Sigmoid colon (tissue), 7 donors: ENCODE measurements around the gene HDAC8. TPM values are rescaled to one million over a fixed set of nuclear protein-coding genes. Genes with fewer than 3 reads are reported as not detected.
"Not testable (repeated sequence)": the region's sequence is repeated elsewhere in the genome, so short reads cannot be mapped to it uniquely, and the experiment has no call there.

ENCODE experiments used
- DNase-seq: peaks from one replicate; pipeline ENCODE4 v3.0.0-alpha.2; 2019
- H3K27ac ChIP-seq, 4 donors: fragments of 200-600 bp; sonication (generic); one replicate each; pipeline ENCODE4 v1.5.1; 2016 to 2019; ENCODE audit warnings: mild to moderate bottlenecking in 1 of 4
- H3K27me3 ChIP-seq, 3 donors: fragments of 200-600 bp; sonication (generic); one replicate each; pipeline ENCODE4 v1.5.1; 2019; ENCODE audit warnings: mild to moderate bottlenecking in 1 of 3
- H3K36me3 ChIP-seq, 4 donors: fragments of 200-600 bp; sonication (generic); one replicate each; pipeline ENCODE4 v1.5.1; 2016 to 2019
- H3K4me1 ChIP-seq, 4 donors: fragments of 200-600 bp; sonication (generic); one replicate each; pipeline ENCODE4 v1.5.1; 2017 to 2019
- H3K4me3 ChIP-seq, 4 donors: fragments of 200-600 bp; sonication (generic); one replicate each; pipeline ENCODE4 v1.5.1; 2017 to 2019; ENCODE audit warnings: mild to moderate bottlenecking in 2 of 4, moderate library complexity in 1 of 4
- H3K9me3 ChIP-seq, 4 donors: fragments of 200-600 bp in 3 of 4; sonication (generic) in 3 of 4; one replicate each; pipeline versions ENCODE4 v1.5.1 to v1.6.1; 2013 to 2019
- EP300 ChIP-seq, 4 donors: sonication (generic); formaldehyde crosslinking; IDR thresholded peaks; one replicate each; pipeline ENCODE4 v1.6.1; 2017; ENCODE audit warnings: antibody characterized with exemption in 4 of 4
- POLR2A ChIP-seq, 2 donors: fragments of 450-650 bp; IDR thresholded peaks; one replicate each; pipeline ENCODE4 v1.6.1; 2016; ENCODE audit warnings: antibody characterized with exemption in 2 of 2, mild to moderate bottlenecking in 2 of 2, moderate library complexity in 2 of 2
- POLR2AphosphoS5 ChIP-seq, 4 donors: sonication (generic); formaldehyde crosslinking; IDR thresholded peaks; one replicate each; pipeline ENCODE4 v1.6.1; 2017; ENCODE audit warnings: antibody characterized with exemption in 4 of 4
- WGBS, 2 donors: extraction: QIAGEN DNeasy Blood & Tissue Kit; methylation state at CpG; one replicate each; pipeline ENCODE4 v1.1.7; 2013; 5-methylcytosine and 5-hydroxymethylcytosine counted together
- intact Hi-C: fragments of 100-400 bp; cut with DNase I; formaldehyde crosslinking; loops from one replicate; pipeline ENCODE4 v1.15.1; 2023
- polyA plus RNA-seq, 3 donors: library from polyadenylated mRNA; stranded (reverse); fragments of 200-250 nt; gene quantifications; one replicate each; pipeline ENCODE4 v1.2.3, GENCODE V29; 2013
- total RNA-seq, 4 donors: library from RNA; depleted of rRNA; stranded (reverse); fragments of >200 nt; gene quantifications; one replicate each; pipeline ENCODE4 v1.1.0, GENCODE V29; 2016
- TF ChIP-seq, protein P1 (sequence below), 4 experiments: fragments of 450-650 bp in 3 of 4; fragments of 200-600 bp in 1 of 4; IDR thresholded peaks; one replicate each; pipeline ENCODE4 v1.5.1; 2016 to 2019; ENCODE audit warnings: antibody characterized with exemption in 4 of 4, mild to moderate bottlenecking in 3 of 4, moderate library complexity in 2 of 4
- donor health status: healthy with polysubstance abuse.
- donor health status: Bipolar disorder and iron deficiency.
- donor health status: healthy.

The HDAC8 gene
- total and polyA plus RNA-seq, 7 donors = 13.2 to 44.0 (median 30.4) TPM

DNA sequence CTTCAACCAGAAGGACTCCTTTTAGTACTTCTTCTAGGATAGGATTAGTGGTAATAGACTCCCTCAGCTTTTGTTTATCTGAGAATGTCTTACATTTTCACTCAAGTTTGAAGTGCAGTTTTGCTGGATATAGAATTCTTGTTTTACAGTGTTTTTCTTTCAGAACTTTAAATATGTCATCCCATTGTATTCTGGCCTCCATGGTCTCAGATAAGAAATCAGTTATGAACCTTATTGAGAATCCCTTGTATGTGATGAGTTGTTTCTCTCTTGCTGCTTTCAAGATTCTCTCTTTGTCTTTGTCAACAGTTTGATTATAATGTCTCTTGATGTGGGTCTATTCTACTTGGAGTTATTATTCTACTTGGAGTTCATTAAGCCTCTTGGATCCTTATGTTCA lies 150.8 kb downstream of the HDAC8 start:
- H3K4me3 ChIP-seq = no peak overlapping the region
- intact Hi-C loops = no loop called here
- TF ChIP-seq POLR2A (IDR thresholded peaks at IDR 0.05) (no peak), POLR2AphosphoS5 (IDR thresholded peaks at IDR 0.05) (no peak), EP300 (IDR thresholded peaks at IDR 0.05) (no peak)
- TF ChIP-seq, protein P1, sequence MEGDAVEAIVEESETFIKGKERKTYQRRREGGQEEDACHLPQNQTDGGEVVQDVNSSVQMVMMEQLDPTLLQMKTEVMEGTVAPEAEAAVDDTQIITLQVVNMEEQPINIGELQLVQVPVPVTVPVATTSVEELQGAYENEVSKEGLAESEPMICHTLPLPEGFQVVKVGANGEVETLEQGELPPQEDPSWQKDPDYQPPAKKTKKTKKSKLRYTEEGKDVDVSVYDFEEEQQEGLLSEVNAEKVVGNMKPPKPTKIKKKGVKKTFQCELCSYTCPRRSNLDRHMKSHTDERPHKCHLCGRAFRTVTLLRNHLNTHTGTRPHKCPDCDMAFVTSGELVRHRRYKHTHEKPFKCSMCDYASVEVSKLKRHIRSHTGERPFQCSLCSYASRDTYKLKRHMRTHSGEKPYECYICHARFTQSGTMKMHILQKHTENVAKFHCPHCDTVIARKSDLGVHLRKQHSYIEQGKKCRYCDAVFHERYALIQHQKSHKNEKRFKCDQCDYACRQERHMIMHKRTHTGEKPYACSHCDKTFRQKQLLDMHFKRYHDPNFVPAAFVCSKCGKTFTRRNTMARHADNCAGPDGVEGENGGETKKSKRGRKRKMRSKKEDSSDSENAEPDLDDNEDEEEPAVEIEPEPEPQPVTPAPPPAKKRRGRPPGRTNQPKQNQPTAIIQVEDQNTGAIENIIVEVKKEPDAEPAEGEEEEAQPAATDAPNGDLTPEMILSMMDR (IDR thresholded peaks at IDR 0.05) = no peak

DNA sequence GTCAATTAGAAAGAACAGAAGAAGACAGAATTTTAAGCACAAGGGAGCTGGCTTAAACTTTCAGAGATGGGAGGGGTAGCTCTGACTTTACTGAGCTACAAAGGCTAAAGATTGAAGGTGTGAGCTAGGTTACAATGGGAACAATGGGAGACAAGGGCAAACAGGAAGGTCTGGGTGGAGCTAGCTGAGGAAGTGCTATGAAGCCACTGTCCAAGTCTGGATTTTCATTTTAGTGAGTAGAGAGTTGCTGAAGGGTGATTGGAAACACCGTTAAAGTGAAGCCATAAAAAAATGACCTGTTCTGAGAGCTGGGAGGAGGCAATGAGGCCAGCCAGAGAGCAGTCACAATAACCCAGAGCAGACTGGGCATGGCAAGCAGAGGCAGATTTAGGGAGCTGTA lies 162.7 kb downstream of the HDAC8 start:
- H3K4me3 ChIP-seq = no peak overlapping the region
- no peak overlapping the region for H3K27ac ChIP-seq
- no peak for DNase-seq
- H3K36me3 ChIP-seq = no peaks in the 10 kb centered on the region
- intact Hi-C loops = no loop called here
- WGBS, 2 donors = 51 to 78% methylated on average over 1 of the region's 1 CpG
- H3K27me3 ChIP-seq = no peaks in the 10 kb centered on the region
- no peaks in the 10 kb centered on the region for H3K9me3 ChIP-seq
- H3K4me1 ChIP-seq = no peaks in the 10 kb centered on the region
- TF ChIP-seq, protein P1 (IDR thresholded peaks at IDR 0.05) = no peak
- no peak for TF ChIP-seq POLR2AphosphoS5 (IDR thresholded peaks at IDR 0.05)
- no peak for TF ChIP-seq POLR2A (IDR thresholded peaks at IDR 0.05)
- no peak for TF ChIP-seq EP300 (IDR thresholded peaks at IDR 0.05)

More for the DNA sequence above, 150.8 kb downstream of the HDAC8 start:
- Histone ChIP-seq H3K4me1 (no peaks in the 10 kb centered on the region), H3K9me3 (no peaks in the 10 kb centered on the region), H3K27ac (no peak overlapping the region), H3K27me3 (no peaks in the 10 kb centered on the region), H3K36me3 (no peaks in the 10 kb centered on the region)
- DNase-seq = no peak

DNA sequence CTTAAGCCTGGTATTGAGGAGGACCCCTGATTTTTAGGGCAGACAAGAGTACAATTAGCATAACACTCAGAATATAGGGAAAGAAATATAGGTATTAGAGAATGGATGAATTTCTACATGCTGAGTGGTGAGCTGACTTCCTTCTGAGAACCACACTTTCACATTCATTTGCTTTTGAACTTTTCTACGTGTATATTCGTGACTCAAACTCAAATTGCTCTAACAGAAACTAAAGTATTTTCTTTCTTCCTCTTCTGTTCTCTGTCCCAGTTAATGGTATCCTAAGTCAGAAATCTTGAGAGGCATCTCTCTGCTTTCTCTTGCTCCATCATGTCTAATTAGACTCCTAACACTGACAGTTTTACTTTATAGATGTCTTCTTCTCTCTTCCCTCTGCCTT lies 163.8 kb downstream of the HDAC8 start:
- Histone ChIP-seq H3K9me3 (no peaks in the 10 kb centered on the region), H3K27ac (no peak overlapping the region), H3K4me1 (no peaks in the 10 kb centered on the region), H3K27me3 (no peaks in the 10 kb centered on the region), H3K4me3 (no peak overlapping the region), H3K36me3 (no peaks in the 10 kb centered on the region)
- DNase-seq = no peak
- no peak for TF ChIP-seq POLR2AphosphoS5 (IDR thresholded peaks at IDR 0.05)
- TF ChIP-seq EP300 (IDR thresholded peaks at IDR 0.05) = no peak
- TF ChIP-seq, protein P1 (IDR thresholded peaks at IDR 0.05) = no peak
- no peak for TF ChIP-seq POLR2A (IDR thresholded peaks at IDR 0.05)
- intact Hi-C loops = no loop called here
- WGBS, 2 donors = 67 to 81% methylated on average over 2 of the region's 2 CpGs

DNA sequence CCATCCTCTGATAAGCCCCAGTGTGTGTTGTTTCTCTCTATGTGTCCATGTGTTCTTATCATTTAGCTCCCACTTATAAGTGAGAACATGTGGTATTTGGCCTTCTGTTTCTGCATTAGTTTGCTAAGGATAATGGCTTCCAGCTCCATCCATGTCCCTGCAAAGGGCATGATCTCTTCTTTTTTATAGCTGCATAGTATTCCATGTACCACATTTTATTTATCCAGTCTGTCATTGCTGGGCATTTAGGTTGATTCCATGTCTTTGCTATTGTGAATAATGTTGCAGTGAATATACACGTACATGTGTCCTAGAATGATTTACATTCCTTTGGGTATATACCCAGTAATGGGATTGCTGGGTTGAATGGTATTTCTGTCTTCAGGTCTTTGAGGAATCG lies 167.5 kb downstream of the HDAC8 start:
- H3K9me3 ChIP-seq, H3K4me1 ChIP-seq, H3K4me3 ChIP-seq, intact Hi-C loops, DNase-seq, H3K27me3 ChIP-seq, H3K36me3 ChIP-seq, H3K27ac ChIP-seq: not testable (repeated sequence)
- WGBS, 2 donors = 92 to 97% methylated on average over 2 of the region's 2 CpGs

DNA sequence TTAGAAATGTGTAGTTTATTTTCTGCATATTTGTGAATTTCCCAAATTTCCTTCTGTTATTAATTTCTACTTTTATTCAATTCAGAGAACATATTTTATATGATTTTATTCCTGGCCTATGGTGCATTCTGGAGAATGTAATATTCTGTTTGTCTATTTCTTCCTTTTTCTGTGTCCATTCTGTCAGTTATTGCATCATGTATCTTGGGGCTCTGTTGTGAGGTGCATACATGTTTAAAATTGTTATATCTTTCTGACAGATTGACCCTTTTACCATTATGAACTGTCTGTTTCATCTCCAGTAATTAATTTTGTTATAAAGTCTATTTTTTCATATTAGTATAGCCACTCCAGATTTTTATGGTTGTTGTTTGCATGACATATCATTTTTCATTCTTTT lies 170.0 kb downstream of the HDAC8 start:
- Histone ChIP-seq H3K4me1 (no peaks in the 10 kb centered on the region), H3K36me3 (no peaks in the 10 kb centered on the region), H3K27me3 (no peaks in the 10 kb centered on the region), H3K4me3 (no peak overlapping the region), H3K9me3 (no peaks in the 10 kb centered on the region), H3K27ac (no peak overlapping the region)
- TF ChIP-seq, protein P1 (IDR thresholded peaks at IDR 0.05) = no peak
- TF ChIP-seq POLR2A (IDR thresholded peaks at IDR 0.05) (no peak), EP300 (IDR thresholded peaks at IDR 0.05) (no peak), POLR2AphosphoS5 (IDR thresholded peaks at IDR 0.05) (no peak)
- intact Hi-C loops = no loop called here
- no peak for DNase-seq
